H1 (cell line): ENCODE data around the gene ZNF414. TPM values are rescaled to one million over a fixed set of nuclear protein-coding genes. Genes with fewer than 3 reads are reported as not detected.

Experiments used
- BACH1 ChIP-seq: IDR thresholded peaks from 2 replicates; pipeline ENCODE4 v1.6.1; 2012; ENCODE audit warnings: low read length, improper control_type of control experiment
- CHD1 ChIP-seq: IDR thresholded peaks from 2 replicates; pipeline ENCODE4 v1.6.1; 2012; ENCODE audit warnings: low read depth, low read length, improper control_type of control experiment
- CHD2 ChIP-seq: IDR thresholded peaks from 2 replicates; pipeline ENCODE4 v1.6.1; 2012; ENCODE audit warnings: low read length, improper control_type of control experiment
- KDM4A ChIP-seq: IDR thresholded peaks from one replicate; pipeline ENCODE4 v1.7.1; 2012; ENCODE audit warnings: low read depth, mild to moderate bottlenecking, moderate library complexity, low read length, inconsistent platforms; ENCODE audit not compliant: severe bottlenecking
- POU5F1 ChIP-seq: IDR thresholded peaks from 2 replicates; pipeline ENCODE4 v1.6.1; 2011; ENCODE audit warnings: low read depth, mild to moderate bottlenecking, low read length, moderate library complexity
- SAP30 ChIP-seq: fragments of 300-600 bp; sonication (generic); IDR thresholded peaks from 2 replicates; pipeline ENCODE4 v1.7.1; 2012; ENCODE audit warnings: low read length, moderate library complexity, mild to moderate bottlenecking, inconsistent platforms; ENCODE audit not compliant: insufficient read depth, insufficient replicate concordance
- SRF ChIP-seq: IDR thresholded peaks from 2 replicates; pipeline ENCODE4 v1.6.1; 2011; ENCODE audit warnings: mild to moderate bottlenecking, low read depth, low read length, moderate library complexity
- polyA plus RNA-seq, 7 experiments: library from polyadenylated mRNA; depleted of rRNA in 3 of 7; stranded (reverse) in 5 of 7; unstranded in 2 of 7; fragments of >200 nt in 5 of 7; fragments of 200-250 nt in 2 of 7; gene quantifications; 1 replicate in 5 of 7; 2 replicates in 1 of 7; 4 replicates in 1 of 7; pipeline versions ENCODE4 v1.2.1 to v1.2.3, GENCODE V29; 2011 to 2013; ENCODE audit warnings: missing spikeins in 2 of 7, mixed read lengths in 2 of 7
- total RNA-seq: library from RNA; stranded (reverse); fragmentation: NEBNext Ultra II Directional; extraction: Animal tissue kit (Norgen Biotek cat#: 25700); gene quantifications from 2 replicates; pipeline ENCODE4 v1.2.1, GENCODE V29; 2021
- TF ChIP-seq, protein P1 (sequence below): fragments of 300-600 bp; sonication (generic); IDR thresholded peaks from 2 replicates; pipeline ENCODE4 v1.7.1; 2012; ENCODE audit warnings: low read length, moderate library complexity, mild to moderate bottlenecking, inconsistent platforms; ENCODE audit not compliant: insufficient replicate concordance

Gene ZNF414
- total and polyA plus RNA-seq, 2 of the 8 experiments (the other 6 are each of a cell fraction or from before 2014, with no cell fraction given): 9.7 to 26.8 TPM

DNA sequence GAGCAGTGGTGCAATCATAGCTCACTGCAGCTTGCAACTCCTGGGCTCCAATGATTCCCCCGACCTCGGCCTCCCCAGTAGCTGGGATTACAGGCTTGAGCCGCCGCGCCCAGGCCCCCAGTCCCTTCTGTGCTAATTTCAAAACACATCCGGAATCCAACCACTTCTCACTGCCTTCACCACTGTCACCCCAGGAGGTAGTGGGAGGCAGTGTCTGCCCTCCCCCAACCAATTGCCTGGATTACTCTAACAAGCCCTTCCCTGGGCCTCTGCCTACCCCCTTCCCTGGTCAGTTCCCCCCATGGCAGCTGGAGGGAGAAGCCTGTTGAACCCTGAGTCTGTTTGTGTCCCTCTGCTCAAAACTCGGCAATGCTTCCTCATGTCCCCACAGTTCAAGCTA, 13.8 kb downstream of the ZNF414 start (continued):
- TF ChIP-seq, protein P1, sequence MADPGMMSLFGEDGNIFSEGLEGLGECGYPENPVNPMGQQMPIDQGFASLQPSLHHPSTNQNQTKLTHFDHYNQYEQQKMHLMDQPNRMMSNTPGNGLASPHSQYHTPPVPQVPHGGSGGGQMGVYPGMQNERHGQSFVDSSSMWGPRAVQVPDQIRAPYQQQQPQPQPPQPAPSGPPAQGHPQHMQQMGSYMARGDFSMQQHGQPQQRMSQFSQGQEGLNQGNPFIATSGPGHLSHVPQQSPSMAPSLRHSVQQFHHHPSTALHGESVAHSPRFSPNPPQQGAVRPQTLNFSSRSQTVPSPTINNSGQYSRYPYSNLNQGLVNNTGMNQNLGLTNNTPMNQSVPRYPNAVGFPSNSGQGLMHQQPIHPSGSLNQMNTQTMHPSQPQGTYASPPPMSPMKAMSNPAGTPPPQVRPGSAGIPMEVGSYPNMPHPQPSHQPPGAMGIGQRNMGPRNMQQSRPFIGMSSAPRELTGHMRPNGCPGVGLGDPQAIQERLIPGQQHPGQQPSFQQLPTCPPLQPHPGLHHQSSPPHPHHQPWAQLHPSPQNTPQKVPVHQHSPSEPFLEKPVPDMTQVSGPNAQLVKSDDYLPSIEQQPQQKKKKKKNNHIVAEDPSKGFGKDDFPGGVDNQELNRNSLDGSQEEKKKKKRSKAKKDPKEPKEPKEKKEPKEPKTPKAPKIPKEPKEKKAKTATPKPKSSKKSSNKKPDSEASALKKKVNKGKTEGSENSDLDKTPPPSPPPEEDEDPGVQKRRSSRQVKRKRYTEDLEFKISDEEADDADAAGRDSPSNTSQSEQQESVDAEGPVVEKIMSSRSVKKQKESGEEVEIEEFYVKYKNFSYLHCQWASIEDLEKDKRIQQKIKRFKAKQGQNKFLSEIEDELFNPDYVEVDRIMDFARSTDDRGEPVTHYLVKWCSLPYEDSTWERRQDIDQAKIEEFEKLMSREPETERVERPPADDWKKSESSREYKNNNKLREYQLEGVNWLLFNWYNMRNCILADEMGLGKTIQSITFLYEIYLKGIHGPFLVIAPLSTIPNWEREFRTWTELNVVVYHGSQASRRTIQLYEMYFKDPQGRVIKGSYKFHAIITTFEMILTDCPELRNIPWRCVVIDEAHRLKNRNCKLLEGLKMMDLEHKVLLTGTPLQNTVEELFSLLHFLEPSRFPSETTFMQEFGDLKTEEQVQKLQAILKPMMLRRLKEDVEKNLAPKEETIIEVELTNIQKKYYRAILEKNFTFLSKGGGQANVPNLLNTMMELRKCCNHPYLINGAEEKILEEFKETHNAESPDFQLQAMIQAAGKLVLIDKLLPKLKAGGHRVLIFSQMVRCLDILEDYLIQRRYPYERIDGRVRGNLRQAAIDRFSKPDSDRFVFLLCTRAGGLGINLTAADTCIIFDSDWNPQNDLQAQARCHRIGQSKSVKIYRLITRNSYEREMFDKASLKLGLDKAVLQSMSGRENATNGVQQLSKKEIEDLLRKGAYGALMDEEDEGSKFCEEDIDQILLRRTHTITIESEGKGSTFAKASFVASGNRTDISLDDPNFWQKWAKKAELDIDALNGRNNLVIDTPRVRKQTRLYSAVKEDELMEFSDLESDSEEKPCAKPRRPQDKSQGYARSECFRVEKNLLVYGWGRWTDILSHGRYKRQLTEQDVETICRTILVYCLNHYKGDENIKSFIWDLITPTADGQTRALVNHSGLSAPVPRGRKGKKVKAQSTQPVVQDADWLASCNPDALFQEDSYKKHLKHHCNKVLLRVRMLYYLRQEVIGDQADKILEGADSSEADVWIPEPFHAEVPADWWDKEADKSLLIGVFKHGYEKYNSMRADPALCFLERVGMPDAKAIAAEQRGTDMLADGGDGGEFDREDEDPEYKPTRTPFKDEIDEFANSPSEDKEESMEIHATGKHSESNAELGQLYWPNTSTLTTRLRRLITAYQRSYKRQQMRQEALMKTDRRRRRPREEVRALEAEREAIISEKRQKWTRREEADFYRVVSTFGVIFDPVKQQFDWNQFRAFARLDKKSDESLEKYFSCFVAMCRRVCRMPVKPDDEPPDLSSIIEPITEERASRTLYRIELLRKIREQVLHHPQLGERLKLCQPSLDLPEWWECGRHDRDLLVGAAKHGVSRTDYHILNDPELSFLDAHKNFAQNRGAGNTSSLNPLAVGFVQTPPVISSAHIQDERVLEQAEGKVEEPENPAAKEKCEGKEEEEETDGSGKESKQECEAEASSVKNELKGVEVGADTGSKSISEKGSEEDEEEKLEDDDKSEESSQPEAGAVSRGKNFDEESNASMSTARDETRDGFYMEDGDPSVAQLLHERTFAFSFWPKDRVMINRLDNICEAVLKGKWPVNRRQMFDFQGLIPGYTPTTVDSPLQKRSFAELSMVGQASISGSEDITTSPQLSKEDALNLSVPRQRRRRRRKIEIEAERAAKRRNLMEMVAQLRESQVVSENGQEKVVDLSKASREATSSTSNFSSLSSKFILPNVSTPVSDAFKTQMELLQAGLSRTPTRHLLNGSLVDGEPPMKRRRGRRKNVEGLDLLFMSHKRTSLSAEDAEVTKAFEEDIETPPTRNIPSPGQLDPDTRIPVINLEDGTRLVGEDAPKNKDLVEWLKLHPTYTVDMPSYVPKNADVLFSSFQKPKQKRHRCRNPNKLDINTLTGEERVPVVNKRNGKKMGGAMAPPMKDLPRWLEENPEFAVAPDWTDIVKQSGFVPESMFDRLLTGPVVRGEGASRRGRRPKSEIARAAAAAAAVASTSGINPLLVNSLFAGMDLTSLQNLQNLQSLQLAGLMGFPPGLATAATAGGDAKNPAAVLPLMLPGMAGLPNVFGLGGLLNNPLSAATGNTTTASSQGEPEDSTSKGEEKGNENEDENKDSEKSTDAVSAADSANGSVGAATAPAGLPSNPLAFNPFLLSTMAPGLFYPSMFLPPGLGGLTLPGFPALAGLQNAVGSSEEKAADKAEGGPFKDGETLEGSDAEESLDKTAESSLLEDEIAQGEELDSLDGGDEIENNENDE: no peak
- TF ChIP-seq POU5F1 (no peak), BACH1 (no peak), CHD2 (no peak), SRF (no peak), CHD1 (no peak), SAP30 (no peak), KDM4A (no peak)
- TF ChIP-seq, all 59 proteins: peak for 0
